Epithelial cell of prostate (primary cell): Measurements from ENCODE around the gene MAML2.

Source experiments
- DNase-seq: peaks from one replicate; pipeline ENCODE4 v3.0.0-alpha.2; 2011; ENCODE audit warnings: low read depth, low spot score
- H3K27ac ChIP-seq: fragments of 450-650 bp; 2 replicates; pipeline ENCODE4 v1.5.1; 2017; ENCODE audit warnings: mild to moderate bottlenecking

Gene MAML2

GRCh38 chr11:96221244-96222070 is 121.5 kb downstream of the MAML2 start:
- no peak for DNase-seq
- no peak overlapping the region for H3K27ac ChIP-seq

DNA sequence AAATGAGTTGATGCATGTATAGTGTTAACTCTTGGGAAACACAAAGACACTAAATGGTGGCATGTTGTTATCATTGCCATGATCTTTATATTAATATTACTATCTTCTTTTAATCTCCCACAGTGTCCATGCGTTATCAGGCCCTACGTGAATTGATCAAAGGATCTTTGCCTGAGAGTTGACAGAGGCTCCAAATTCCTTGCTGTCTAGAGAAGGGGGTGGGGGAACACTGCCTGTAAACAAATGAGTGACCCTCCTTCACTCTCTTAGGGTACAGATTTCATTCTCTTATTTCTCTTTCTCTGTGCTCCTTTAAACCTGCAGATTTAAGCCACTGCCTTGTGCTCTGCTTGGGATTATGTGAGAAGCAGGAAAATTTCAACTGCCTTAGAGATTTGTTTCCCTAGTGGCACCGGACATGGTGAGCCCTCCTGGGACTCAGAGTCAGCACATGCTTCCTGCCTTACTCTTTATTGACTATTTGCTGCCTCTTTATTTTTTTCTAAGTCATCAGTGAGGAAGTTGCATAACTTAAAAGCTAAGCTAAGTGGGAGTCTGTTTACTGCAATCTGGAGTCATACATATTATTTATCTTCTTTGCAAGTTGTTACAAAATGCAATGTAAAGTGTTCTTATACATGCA is 122.9 kb downstream of the MAML2 start:
- no peak for DNase-seq
- peak overlapping the region; percentile 22 for H3K27ac ChIP-seq

DNA sequence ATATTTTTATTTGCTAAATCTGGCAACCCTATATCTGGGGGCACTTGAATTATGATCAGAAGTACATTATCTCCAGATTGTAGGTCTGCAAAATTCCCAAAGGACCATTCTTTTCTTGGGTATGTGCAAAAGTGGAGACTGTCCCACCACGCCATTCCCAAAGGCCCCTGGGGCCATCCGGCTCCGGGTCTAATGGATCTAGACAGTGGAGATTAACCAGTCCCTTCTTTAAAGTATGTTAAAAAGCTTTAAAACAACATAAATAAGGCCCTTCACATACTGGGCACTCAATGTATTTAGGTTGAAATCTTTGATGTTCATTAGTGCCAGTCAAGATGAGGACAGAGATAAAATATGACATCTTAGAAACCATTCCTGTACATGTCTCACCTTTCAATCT is 124.1 kb downstream of the MAML2 start:
- no peak overlapping the region for H3K27ac ChIP-seq
- no peak for DNase-seq

GRCh38 chr11:96218006-96218405 is 125.0 kb downstream of the MAML2 start:
- DNase-seq, result no peak
- H3K27ac ChIP-seq, result no peak overlapping the region

- DNase-seq, result no peak
- no peak overlapping the region for H3K27ac ChIP-seq
These were observed 125.8 kb downstream of the MAML2 start for GRCh38 chr11:96217206-96217605.

DNA sequence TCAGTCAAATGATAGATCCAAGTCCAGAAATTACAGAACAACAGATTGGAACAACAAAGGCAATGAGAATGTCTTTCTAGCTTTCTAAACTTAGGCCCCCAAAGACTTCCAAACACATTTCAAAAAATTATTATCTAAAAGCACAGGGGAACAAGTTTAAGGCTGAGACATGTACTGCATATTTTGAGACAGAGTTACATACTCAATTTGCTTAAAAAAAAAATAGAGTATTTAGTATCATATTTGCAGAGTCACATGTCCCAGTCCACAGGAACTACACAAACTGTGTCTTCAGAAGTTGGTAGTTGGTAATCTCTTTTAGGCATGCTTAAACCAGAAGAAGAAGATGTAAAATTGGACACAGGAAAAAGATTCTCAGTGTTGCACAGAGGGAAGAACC is 127.2 kb downstream of the MAML2 start:
- no peak for DNase-seq
- H3K27ac ChIP-seq, result no peak overlapping the region

DNA sequence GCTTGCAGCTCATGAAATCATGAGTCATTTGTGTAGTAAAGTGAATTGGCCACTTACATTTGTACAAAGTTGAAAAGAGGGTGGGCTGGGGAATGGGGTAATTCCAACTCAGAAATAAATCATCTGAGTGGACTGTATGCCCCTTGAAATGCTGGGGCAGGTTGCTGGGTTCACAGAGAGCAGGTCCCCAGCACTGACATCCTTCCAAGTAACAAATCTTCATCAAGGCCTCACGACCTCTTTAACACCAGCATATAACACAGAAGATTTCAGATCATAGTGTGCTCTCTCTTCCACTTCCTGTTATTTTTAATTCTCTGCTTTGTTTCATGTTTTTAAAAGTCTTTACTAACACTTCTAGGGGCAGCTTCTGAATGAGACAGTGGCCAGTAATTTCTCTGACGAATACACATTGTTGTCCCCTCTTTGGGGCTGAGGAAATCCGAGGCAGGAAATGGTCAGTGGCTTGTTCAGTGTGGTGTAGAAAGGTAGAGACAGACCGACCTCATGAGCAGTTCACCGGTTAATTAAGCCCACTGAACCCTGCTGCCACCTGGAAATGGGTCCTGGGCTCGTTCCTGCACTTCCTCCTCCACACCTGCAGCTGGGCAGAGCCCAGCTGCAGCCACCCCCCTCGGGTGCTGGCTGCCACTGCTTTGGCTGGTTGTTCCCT is 127.7 kb downstream of the MAML2 start:
- H3K27ac ChIP-seq, result peak overlapping the region; percentile 11
- no peak for DNase-seq

DNA sequence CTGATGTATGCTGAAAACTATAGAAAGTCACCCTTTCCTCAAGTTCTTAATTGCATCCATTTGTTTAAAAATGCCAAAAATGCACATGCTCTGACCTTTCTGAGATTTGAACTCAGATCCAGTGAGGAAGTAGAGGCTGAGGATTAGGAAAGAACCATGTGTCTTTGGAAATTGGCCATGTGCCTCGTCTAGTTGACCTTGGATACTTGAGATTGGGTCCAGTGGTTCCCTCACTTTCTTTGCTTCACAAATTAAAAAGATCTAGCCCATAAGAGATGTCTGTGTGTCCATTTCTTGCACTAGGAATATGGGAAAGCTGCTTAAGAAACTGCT is 128.3 kb downstream of the MAML2 start:
- peak overlapping the region; percentile 11 for H3K27ac ChIP-seq
- DNase-seq, result no peak

GRCh38 chr11:96213500-96213899 is 129.5 kb downstream of the MAML2 start:
- DNase-seq, result no peak
- H3K27ac ChIP-seq, result no peak overlapping the region

DNA sequence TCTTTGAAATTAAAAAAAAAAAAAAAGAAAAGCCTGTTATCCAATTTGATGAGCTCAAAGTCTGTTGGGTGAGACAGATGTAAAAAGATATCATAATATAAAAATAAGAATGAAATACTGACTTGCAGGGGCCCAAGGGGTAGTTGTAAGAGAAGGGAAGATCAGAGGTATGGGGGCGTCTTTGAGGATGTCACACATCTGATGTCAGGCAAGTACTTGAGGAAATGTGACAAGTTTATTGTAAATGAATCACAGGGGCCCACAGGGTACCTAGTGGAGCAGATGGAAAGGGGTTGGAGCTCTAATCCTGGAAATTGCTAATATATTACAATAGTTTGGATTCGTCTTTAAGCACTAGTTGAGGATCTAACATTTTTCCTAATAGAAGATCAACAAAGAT is 131.6 kb downstream of the MAML2 start:
- H3K27ac ChIP-seq, result no peak overlapping the region
- no peak for DNase-seq

GRCh38 chr11:96207459-96208449 is 135.2 kb downstream of the MAML2 start:
- DNase-seq, result peak; percentile 77
- peak overlapping the region; percentile 81 for H3K27ac ChIP-seq

DNA sequence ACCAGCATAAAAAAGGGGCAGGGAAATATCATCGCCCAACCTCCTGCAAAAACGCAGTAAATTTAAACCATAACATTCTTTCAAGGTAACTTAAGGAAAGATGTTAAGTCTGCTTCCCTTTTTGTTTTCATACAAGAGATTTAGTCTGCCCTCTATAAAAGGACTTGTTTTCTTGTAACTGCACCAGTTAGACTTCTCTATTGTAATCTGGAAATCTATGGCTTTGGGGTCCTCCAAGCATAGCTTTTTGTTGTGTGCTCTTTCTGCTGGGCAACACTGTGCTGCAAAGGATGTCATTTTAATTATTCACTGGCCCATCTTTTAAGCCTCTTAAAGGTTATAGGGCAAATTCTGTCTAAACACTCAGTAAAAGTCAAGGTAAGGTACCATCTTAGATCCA is 136.0 kb downstream of the MAML2 start:
- peak overlapping the region; percentile 81 for H3K27ac ChIP-seq
- DNase-seq, result no peak

DNA sequence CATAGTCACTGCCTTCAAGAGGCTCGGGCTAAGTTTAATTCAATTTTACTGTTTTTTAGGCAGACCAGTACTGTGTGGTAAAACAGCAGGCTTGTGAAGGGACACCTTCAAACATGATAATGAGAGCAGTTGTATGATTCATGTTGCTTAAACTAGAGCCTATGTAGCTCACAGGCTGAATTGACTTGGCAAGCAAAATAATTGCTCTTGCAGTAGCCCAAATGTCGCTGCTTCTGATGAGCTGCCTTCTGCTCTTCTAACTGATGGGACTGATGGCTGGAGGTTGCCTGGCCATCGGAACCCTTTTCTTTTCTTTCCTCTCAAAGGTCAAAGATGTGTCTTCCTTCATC is 137.6 kb downstream of the MAML2 start:
- no peak overlapping the region for H3K27ac ChIP-seq
- DNase-seq, result no peak

- H3K27ac ChIP-seq, result no peak overlapping the region
- DNase-seq, result no peak
These were observed 138.1 kb downstream of the MAML2 start for GRCh38 chr11:96204721-96205459.

DNA sequence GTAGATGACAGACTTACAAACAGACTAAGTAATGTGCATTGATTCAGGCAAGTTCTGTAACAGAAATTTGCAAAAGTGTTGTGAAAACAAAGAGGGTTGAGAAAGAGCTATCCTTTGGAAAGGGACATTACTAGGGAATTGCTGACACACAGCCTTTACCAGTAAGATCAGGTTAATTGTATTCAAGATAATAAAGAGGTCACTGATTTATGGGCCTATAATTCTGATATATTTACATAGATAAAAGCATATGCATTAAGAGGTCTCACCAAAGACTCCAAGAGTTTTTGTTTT is 138.7 kb downstream of the MAML2 start:
- DNase-seq, result no peak
- no peak overlapping the region for H3K27ac ChIP-seq

DNA sequence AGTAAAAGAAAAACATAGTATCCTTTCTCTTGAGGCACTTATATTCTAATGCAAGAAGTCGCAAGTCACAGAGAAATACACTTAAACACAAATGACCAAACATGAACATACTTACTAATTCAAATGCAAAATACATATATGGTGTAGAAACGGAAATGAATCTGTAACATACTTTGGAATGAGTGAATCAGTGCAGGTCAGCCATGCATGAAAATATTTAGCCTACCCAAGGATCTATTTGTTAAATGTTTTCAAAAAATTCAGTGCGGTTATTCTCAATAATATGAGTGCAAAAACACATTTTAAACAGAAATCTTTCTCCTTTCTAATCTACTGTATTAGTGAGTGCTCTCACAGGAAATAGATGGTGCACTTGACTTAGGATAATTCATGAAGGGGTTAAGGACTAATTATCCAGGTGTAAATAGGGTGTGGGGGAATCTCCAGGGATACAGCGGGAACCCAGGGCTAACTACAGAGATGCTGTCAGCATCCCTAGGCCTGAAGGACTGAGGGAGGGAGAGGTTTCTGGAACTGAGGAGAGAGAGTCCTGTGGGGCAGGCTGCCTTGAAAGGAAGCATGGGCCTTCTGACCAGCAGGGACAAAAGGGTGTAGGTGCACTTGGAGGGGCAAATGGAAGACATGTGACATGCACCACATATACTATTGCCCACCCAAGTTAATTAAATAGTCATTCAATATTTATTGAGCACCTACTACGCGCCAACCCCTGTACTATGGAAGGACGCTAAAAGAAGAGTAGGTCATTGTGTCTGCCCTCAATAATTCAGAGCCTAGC is 139.2 kb downstream of the MAML2 start:
- H3K27ac ChIP-seq, result no peak overlapping the region
- DNase-seq, result no peak

- no peak overlapping the region for H3K27ac ChIP-seq
- DNase-seq, result no peak
These were observed 142.8 kb downstream of the MAML2 start for GRCh38 chr11:96200243-96200642.

DNA sequence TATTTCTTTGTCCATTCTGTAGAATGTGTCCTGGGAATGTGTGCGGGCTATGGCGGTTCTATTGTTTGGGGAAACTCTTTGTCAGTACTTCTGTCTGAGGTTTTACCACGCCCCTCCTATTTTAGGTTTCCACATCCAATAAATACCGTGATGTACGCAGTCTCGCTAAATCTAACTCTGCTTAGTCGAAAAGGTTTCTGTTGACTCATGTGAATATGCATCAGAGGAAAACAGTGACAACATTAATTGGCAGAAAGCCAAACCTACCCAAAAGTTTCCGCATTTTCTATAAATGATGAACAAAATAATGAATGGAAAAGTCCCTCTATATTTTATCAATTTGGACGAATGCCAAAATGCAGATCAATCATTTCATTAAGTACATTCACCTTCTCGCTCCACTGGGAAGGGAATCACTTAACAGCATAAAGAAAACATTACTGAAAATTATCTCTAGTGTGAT is 143.4 kb downstream of the MAML2 start:
- DNase-seq, result peak; percentile 20
- no peak overlapping the region for H3K27ac ChIP-seq
